CD4-positive, alpha-beta T cell treated with Interleukin-10 for 1 hour (primary cell): ENCODE measurements around the gene TRIM41.
A peak's percentile ranks its signal among the peaks of the same experiment; 100 is the strongest.
"Not testable (repeated sequence)": the region's sequence is repeated elsewhere in the genome, so short reads cannot be mapped to it uniquely, and the experiment has no call there.

Experiments
- DNase-seq: peaks from one replicate; pipeline ENCODE4 v3.0.0-alpha.2; 2020

Gene TRIM41

DNA sequence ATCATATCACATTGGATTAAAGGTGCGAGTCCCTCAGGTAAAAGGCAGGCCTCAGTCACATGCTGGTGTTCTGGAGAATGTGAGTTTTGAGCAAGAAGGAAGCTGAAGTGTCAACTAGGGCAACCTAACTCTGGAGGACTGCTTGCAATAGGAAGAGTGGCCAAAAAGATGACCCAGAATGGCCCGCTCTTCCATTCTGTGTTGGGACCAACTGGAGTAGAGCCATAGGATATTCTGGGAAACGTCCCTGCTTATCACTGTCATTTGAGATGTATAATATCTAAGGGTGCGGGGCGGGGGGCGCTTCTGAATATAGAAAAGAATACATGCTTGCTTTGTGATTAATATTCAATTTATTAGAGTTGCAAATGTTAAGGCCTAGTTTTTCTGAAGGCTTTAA is 11.0 kb upstream of the TRIM41 start:
- no peak for DNase-seq

DNA sequence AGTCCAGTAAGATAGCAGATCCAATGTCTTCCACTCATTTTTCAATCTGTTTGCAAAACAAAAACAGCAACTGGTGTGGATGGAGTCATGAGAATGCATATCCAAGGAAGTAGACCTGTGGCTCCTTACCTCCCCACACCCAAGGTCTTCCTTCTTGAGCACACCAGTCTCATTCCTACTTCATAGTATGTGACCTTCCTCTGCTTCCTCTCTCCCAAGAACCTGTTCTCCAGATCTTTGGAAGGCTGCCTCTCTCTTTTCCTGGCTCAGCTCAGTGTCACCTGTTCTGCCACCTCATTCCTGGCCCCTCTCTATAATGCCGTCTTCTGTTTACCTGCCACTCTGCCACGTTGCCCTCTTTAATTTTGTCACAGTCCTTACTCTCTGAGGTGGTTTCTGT is 10.1 kb upstream of the TRIM41 start:
- no peak for DNase-seq

DNA sequence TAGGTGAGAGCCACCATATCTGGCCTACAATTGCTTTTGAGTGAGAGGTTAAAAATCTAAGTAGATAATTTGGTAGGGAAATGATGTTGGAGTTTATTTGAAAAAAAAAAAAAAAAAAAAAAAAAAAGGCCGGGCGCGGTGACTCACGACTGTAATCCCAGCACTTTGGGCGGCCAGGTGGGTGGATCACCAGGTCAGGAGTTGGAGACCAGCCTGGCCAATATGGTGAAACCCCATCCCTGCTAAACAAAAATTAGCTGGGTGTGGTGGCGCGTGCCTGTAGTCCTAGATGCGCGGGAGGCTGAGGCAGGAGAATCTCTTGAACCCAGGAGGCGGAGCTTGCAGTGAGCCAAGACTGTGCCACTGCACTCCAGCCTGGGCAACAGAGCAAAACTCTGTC is 8.8 kb upstream of the TRIM41 start:
- not testable (repeated sequence) for DNase-seq

DNA sequence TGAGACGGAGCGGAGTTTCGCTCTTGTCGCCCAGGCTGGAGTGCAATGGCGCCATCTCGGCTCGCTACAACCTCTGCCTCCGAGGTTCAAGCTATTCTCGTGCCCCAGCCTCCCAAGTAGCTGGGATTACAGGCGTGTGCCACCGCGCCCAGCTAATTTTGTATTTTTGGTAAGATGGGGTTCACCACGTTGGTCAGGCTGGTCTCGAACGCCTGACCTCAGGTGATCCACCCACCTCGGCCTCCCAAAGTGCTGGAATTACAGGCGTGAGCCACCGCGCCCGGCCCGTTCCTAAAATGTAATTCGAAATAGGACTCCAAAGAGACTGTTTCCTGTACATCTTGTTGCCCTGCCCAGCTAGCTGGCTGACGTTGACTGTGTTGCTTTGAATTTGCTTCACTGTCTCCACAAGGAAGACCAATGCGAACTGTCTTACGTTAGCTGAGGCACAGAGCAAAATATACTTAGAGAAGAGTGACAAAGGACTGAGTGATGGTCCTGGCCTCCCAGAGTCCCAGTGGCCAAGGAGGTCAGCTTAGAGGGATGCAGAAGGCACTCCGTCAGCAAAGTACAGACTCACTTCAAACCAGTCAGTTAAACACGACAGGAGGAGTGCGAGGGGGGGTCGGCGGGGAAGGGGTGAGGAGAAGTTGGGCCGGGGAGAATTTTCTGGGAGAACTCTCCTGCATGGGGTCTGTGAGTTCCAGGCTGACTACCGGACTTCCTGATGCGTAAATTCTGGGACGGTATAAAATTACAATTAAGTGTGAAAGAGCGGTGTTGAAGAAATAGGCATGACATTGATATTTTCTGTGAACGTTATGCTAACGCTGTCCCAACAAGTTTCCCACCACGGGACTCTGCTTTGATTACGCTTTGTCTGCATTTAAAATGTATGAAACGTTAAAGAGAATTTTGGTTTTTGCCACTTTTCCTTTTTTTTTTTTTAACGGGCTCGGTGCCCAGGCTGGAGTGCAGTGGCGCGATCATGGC is 6.8 kb upstream of the TRIM41 start:
- peak; percentile 47 for DNase-seq

DNA sequence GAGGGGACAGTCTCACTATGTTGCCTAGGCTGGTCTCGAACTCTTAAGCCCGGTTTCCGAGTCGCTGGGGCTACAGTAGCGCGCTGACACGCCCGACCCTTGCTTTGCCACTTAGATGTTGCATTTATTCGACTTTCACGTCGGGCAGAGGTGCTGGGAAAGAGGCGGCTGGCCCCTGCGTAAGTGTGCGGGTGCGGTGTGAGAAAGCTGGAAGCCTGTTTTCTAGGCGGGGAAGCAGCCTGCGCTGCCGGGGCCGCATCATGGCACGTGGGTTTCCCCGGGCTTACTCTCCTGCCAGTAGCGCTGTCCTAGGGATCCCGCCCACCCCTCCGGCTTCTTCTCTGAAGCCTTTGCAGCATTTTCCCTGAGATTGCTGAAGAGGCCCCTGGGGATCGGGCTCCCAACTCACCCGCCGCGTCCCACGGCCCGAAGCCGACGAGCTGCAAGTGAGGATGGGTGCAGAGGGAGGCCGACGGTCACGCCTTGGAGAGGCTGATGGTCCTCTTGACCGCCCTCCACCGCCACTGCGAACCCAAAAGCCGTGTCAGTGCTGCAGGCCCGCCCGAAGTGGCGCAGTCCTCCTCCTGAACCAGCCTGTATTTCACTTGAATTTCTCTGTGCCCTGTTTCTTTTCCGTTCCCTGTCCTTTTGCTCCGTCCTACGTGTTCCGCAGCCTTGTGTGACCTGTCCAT is 5.8 kb upstream of the TRIM41 start:
- peak; percentile 74 for DNase-seq

DNA sequence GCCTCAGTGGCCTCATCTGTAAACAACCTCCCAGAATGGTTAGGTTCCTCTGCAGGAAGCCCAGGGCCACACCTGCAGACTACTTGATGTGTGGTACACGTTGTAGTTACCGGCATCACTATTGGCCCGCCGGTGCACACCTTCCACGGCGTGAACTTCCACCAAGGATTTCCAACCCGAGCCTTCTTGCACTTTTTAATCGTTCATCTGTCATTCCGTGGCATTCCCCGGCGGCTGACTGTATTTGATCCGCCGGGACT is 5.3 kb upstream of the TRIM41 start:
- DNase-seq, result peak; percentile 56

DNA sequence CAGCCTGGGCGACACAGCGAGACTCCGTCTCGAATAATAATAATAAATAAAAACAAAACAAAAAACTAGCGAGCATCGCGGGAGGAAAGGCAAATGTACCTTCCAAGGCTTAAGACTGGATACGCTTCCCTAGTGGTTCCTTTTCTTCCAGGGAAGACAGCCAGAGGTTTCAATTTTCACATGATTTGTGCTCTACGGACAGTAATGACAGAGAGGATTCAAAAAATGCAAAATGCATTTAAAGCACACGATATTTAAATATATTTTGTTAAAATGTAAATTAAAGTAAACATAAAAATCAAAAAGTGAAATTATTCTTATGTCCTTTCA is 4.3 kb upstream of the TRIM41 start:
- no peak for DNase-seq

DNA sequence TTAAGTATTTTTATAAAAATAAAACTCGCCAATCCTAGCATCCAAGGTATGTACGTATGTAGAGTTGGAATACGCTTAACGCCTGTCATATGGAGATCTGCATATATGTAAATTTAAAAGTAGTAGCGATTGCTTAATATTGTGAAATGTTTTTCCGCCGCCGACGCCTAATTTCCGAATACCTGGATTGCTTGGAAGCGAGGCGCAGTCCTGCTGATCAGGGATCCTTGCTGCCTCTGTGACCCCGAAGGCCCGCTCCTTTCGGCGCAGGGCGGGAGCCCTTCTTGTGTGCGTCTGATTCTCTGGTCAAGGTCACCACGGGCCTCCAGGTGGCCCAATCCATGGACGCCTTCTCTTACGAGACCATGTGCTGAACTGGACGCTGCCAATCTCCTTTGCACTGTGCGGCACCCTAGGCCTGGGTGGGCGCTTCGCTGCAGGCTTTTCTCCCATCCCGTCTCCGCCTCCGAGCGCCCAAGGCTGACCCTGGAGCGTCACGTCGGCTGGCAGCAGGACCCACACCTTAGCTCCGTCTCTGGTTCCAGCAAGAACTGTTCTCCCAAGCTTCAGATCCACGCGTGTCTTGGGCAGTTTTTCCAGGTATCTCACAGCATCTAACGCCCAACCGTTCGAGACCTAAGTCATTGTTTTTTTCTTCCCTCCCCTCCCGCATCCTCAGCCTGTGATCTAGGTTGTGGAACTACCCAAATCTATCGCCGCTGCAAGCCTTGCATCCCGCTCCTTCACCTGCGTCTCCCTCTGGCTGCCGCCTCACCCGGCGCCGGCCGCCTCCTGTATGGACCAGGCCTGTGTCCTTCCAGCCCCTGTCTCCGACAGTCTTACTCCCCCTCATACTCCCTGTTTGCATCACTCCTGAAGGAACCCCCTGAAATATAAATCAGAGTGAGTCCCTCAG is 3.6 kb upstream of the TRIM41 start:
- no peak for DNase-seq

DNA sequence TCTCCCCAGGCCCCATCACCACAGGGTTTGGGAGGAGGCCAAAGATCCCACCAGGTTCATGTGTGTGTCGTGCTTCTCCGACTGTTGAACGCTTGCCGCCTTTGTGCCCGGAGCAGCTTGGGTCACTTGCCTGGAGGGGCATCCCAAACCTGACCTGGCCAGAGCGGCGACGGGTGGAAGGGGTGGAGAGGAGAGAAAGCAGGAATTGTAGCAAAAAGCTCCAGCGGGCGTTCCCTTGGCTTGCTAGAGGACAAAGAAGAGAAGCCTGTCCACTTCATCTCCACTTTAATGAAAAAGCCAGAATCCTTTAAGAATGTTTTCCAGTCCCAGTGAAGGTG is 2.9 kb upstream of the TRIM41 start:
- DNase-seq, result no peak

DNA sequence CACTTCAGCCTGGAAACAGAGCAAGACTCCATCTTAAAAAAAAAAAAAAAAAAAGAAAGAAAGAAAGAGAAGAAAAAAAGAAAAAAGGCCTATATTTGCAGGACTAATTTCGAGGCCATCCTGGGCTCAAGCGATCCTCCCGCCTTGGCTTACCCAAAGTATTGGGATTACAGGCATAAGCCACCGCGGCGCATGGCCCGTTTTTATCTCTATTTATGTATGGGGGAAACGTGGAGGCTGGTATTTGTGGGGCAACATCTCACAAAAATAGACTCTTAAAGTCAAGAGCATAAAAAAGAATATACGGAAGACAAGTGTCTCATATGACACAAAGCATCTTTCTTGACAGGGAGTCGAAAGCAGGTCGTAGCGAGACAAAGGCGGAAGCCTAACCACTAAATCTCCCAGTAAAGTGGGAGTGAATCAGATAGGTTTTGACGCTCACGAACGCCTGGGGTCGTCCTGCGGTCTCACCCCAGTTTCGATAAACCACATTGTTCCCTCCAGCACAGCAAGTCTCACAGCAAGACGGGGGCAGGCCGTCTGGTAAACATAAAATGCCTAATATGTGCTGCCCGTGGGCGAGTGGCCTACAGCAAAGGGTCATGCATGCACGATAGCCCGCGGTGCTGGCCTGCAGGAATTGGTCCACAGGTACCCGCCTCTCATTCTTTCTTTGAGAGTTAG is 1.8 kb upstream of the TRIM41 start:
- peak; percentile 76 for DNase-seq

DNA sequence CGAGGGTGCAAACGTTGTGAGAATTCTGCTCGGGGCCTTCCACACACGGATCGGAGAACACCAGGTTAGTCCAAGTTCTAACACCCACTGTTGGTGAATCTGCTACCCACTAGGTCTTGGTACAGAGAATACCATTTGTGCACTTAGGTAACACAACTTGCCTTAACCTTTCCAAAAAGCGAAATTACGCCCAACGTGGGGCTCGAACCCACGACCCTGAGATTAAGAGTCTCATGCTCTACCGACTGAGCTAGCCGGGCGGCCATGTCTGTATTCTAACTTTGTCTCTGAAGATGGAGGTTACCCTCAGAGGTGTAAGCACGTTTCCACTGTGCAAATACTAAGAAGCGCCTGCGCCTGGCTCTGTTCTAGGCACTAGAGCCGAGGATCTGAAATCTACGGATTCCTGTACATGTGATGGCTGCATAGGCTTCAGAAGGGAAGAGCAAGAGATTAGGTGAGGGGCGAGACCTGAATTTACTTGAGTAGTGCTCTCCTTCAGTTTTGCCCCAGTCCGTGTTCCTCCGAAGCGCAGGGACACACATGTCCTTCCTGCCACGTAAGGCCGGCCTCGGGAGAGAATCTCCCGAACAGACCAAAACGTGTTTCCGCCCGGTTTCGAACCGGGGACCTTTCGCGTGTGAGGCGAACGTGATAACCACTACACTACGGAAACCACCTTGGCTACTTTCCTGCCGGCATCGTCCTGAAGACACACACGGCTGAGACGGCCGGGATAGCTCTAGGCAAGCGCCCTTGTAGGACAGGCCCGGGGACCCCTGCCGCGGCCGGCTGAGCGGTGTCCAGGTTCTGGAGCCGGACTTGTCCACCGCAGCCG is 1.1 kb upstream of the TRIM41 start:
- DNase-seq, result peak; percentile 97

DNA sequence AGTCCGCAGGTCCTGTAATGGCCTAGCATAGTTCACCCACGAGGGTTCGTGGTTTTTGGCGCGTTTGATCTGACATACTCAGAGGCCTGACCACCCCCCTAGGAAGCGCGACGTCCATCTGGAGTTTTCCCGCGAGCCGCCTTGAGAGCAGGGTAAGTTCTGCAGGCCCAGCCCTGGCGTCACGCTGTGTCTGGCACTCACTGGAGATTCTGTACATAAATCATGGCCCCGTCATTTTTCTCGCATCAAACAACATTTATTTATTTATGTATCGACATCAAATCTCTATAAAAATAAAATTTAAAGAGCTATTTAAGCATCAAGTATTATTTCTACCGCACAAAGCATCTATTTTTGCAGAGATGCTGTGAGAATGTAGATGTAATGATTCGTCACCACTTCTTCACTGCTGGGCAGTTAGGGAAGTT is 437 bp upstream of the TRIM41 start:
- DNase-seq, result no peak

DNA sequence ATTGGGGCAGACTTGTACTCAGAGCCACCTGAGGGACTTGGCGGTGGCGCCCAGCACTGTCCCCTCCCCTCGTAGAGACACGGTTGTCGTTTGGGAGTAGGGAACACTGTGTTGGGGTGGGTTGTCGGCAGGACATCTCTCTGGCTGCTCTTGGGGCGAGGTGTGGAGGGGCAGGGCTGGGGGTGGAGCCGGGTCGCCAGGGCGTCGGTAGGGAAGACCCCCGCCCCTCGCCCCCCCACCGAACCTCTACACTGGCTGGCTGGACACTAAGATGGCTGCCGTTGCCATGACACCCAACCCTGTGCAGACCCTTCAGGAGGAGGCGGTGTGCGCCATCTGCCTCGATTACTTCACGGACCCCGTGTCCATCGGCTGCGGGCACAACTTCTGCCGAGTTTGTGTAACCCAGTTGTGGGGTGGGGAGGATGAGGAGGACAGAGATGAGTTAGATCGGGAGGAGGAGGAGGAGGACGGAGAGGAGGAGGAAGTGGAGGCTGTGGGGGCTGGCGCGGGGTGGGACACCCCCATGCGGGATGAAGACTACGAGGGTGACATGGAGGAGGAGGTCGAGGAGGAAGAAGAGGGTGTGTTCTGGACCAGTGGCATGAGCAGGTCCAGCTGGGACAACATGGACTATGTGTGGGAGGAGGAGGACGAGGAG is 778 bp downstream of the TRIM41 start:
- DNase-seq, result no peak

DNA sequence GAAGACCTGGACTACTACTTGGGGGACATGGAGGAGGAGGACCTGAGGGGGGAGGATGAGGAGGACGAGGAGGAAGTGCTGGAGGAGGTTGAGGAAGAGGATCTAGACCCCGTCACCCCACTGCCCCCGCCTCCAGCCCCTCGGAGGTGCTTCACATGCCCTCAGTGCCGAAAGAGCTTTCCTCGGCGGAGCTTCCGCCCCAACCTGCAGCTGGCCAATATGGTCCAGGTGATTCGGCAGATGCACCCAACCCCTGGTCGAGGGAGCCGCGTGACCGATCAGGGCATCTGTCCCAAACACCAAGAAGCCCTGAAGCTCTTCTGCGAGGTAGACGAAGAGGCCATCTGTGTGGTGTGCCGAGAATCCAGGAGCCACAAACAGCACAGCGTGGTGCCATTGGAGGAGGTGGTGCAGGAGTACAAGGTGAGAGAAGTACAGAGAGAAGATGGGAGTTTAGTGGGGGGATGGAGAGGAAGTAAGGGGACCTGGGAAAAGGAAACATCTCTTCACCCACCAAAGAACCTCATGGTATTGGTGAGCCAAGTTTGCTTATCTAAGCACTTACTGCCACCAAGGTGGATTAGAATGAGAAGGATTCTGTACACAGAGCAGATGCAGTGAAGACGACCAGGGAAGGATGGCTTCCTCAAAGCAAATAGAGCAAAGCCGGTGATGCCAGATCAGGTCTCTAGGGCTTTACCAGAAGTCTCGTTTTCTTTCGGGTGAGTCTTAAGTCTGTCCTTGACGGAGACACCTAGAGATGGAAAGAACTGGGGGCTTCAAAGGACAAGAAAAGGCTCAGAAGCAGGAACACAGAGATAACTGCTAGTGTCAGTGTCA is 1.5 kb downstream of the TRIM41 start:
- DNase-seq, result peak; percentile 55

DNA sequence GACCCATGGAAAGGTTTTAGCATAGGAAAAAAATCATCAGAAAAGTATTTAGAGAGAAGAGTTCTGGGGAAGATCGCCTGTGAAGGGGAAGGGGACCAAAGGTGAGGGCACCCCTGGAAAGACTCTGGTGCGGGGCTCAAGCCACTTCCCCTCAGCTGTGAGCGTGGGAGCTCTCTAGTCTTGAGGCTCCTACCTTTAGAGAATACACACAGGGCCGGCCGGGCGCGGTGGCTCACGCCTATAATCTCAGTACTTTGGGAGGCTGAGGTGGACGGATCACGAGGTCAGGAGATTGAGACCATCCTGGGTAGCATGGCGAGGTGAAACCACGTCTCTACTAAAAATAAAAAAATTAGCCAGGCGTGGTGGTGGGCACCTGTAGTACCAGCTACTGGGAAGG is 6.9 kb downstream of the TRIM41 start:
- no peak for DNase-seq

DNA sequence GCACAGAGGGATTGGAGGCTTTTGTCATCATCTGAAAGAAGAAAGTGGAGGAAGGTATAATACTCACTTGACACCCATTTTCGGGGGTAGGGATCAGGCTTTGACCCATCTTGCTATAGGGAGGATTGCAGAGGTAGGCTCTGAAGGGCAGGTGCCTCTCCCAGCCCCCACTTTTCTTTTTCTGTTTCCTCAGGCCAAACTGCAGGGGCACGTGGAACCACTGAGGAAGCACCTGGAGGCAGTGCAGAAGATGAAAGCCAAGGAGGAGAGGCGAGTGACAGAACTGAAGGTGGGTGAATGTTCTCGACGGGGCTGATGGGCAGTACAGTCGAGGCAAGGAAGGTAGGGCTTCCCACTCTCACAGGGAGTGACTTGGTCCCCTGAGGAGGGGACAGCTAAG is 7.5 kb downstream of the TRIM41 start:
- no peak for DNase-seq

DNA sequence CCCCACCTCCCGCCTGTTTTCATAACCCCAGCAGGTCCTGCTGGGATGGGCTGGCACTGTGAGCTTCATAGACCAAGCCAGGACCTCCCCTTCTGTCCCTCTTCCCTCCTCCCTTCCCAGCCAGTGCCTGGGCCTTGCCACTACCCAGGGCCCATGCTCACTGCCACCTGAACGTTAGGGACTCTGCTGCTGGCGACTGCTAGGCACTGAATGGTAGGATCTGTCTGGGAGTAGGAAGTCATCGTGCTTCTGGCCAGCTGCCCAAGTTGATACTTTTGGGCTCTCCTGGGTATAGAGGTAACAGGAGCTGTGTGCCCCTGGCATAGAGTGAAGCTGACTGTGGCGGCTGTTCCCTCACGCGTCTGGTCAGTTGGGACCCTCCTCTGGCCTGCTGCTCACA is 8.4 kb downstream of the TRIM41 start:
- no peak for DNase-seq

DNA sequence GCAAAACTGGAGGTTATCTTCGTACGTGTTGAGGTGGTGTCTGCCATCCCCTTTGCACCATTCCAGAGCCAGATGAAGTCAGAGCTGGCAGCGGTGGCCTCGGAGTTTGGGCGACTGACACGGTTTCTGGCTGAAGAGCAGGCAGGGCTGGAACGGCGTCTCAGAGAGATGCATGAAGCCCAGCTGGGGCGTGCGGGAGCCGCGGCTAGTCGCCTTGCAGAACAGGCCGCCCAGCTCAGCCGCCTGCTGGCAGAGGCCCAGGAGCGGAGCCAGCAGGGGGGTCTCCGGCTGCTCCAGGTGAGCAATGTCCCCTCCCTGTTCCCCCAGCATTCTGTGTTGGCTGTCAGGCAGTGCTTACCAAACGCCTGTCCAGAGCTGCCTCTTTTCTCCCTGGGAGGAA is 9.5 kb downstream of the TRIM41 start:
- no peak for DNase-seq

DNA sequence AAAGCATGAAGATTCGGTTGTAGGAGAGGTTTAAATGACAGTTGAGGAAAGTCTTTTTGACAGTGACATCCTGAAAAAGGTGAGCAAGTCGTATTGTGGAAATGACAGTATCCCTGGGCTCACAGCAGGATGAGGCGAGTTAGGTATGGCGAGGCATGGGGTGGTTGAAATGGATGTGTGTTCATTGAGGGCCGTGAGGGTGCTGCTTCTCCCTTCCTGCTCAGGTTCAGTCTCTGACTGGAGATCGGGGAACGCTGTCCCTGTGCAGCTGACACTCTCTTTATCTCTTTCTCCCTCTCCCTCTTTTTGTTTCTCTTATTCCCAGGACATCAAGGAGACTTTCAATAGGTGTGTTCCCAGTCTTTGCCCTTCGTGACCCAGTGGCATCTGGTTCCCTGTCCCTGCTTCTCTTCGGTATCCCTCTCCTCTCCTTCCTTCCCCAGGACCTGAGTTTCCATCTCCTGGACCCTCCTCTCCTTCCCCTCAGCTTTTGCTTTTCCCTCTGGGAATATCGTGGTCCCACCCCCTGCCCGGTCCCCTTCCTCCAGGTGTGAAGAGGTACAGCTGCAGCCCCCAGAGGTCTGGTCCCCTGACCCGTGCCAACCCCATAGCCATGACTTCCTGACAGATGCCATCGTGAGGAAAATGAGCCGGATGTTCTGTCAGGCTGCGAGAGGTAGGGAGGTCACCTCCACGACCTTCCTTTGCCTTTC is 10.2 kb downstream of the TRIM41 start:
- DNase-seq, result no peak
